GM18907 (cell line): ENCODE data around the gene LARGE1.
"Not testable (repeated sequence)": the region's sequence is repeated elsewhere in the genome, so short reads cannot be mapped to it uniquely, and the experiment has no call there.

Experiments used
- ATAC-seq: cut with Tn5 transposase; IDR thresholded peaks from one replicate; pipeline ENCODE4 v1.9.1; 2021; ENCODE audit warnings: mild to moderate bottlenecking, moderate library complexity; ENCODE audit not compliant: unreplicated experiment

Gene LARGE1

DNA sequence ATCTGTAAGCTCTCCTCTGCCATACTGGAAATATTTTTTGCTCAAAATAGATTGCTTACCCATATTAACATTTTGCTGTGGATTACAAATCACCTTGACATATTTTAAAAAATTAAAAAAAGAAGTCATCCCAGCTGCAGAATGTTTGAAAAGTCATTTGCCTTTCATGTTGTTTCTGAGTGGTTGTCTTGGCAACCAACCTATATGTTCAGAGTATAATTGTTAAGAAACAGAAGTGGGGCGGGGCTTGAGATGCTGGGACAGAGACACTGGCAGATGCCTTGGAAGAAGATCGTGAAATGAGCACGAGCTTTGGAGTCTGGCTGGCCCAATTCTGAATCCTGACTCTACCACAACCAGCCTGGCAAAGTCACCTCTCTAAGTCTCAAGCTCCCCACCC is 348.2 kb downstream of the LARGE1 start:
- no peak for ATAC-seq

DNA sequence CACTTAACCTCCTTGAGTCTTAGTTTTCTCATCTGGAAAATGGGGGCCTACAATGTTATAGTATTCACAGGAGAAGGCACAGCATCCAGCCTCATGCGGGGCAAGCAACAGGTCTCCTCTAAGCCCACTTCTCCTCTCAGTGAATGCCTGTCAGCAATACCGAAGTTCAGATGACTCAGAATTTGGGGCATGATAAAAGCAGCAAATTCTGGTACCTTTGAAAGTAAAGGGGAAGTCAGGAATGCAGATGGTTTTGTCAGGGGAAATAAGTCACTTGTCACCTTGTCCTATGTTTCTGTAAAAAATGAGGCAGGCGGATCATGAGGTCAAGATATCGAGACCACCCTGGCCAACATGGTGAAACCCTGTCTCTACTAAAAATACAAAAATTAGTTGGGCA is 350.2 kb downstream of the LARGE1 start:
- ATAC-seq = no peak

- no peak for ATAC-seq
Observed at GRCh38 chr22:33569559-33569958, 350.7 kb downstream of the LARGE1 start.

- ATAC-seq = no peak
Observed at GRCh38 chr22:33569018-33569417, 351.3 kb downstream of the LARGE1 start.

- ATAC-seq = not testable (repeated sequence)
Observed at GRCh38 chr22:33566495-33566894, 353.8 kb downstream of the LARGE1 start.

- ATAC-seq = peak; percentile 30
Observed at GRCh38 chr22:33565580-33565995, 354.7 kb downstream of the LARGE1 start.

- no peak for ATAC-seq
Observed at GRCh38 chr22:33564683-33565082, 355.6 kb downstream of the LARGE1 start.

- ATAC-seq = no peak
Observed at GRCh38 chr22:33563220-33563964, 356.9 kb downstream of the LARGE1 start.

- ATAC-seq = no peak
Observed at GRCh38 chr22:33562501-33562900, 357.8 kb downstream of the LARGE1 start.

- ATAC-seq = no peak
Observed at GRCh38 chr22:33561149-33561807, 359.0 kb downstream of the LARGE1 start.

DNA sequence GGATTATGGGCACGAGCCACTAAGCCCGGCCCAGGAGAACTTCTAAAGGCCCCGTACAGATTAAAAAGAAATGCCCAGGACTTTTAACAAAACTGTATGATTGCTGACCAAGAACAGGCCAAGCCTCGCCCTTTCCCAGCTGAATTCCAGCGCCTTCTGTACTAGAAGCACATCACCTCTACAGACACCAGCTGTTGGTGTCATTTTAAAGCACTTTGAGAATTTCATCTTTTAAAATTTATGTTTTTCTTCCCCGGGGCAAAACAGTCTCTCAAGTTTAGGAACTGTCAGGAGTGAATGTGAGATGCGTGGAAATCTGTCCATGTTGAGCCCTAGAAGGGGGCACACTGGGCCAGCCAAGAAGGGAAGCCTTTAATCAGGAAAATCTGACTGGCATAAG is 362.4 kb downstream of the LARGE1 start:
- no peak for ATAC-seq

DNA sequence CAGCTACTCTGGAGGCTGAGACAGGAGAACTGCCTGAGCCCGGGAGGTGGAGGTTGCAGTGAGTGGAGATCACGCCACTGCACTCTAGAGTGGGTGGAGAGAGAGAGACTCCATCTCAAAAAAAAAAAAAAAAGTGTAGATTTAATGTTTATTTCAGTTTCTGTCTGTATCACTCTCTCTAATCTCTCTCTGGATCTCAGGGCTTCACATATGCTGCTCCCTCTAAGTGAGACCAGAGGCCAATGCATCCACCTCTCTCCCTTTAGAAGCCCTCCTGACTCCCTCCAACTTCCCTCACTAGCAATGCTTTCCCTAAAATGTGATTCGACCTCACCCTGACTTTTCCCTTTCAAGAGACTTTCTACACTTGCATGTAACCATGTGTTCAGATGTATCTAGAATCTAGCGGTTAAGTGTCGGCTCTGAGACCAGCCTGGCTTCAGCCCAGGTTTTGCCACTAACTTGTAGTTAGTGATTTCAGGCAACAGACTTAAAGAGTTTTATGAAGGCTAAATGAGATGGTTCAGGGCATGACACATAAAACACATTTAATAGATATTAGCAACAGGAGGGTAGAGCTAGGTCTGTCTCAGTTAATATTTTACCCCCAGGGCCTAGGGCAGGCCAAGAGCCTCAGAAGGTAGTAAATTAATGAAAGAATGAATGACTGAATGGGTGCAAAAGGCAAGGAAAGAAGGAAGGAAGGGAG is 364.3 kb downstream of the LARGE1 start:
- no peak for ATAC-seq

DNA sequence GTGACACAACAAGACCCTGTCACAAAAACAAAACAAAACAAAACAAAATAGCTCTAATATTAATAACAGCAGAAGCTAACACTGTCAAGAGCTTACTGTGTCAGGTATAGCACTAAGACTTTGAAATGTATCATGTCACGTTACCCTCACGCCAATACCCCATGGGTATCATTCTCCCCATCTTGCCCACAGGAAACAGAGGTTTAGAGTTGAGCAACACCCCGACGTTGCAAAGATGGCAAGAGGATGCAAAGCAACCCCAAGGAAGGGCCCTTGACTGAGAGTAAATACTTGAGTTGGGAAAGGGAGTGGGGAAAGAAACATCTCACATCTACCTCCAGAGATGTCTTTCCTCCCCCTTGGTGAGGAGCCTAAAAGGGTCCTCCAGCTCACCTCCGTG is 366.8 kb downstream of the LARGE1 start:
- ATAC-seq = no peak

DNA sequence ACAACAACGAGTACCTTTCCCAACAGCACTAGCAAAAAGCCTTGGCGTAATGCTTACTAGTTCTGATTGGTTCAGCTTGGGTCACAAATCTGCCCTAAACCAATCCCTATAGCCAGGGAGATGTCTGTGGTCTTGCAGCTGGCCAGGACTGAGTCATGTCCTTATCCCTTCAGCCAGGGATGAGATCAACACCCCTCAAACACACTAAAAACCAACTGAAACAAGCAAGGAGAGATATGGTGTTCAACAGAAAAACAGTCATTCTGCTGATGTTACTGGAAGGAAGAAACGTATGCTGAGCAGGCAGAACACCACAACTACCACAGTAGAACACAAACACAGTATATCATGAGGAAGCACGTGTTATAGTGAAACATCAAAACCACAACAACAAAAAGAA is 375.6 kb downstream of the LARGE1 start:
- ATAC-seq = no peak

DNA sequence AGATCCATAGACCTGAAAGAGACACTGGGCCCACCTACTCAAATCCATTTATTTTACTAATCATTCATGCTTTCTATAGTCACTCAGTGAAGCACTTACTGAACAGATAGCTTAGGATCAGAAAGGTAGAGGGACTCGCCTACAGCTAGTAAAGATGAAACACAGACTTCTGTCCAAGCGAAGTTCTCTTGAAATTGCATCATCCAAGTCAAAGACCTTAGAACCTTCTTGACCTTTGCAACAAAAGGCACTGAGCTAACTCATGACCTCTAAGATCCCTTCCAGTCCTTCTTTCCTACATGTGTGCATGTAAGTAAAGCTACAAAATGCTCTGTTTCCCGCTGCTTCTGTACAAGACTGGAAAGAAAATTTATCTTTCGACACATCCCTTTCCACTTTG is 377.6 kb downstream of the LARGE1 start:
- ATAC-seq = no peak

GRCh38 chr22:33542153-33542552 is 378.1 kb downstream of the LARGE1 start:
- no peak for ATAC-seq

DNA sequence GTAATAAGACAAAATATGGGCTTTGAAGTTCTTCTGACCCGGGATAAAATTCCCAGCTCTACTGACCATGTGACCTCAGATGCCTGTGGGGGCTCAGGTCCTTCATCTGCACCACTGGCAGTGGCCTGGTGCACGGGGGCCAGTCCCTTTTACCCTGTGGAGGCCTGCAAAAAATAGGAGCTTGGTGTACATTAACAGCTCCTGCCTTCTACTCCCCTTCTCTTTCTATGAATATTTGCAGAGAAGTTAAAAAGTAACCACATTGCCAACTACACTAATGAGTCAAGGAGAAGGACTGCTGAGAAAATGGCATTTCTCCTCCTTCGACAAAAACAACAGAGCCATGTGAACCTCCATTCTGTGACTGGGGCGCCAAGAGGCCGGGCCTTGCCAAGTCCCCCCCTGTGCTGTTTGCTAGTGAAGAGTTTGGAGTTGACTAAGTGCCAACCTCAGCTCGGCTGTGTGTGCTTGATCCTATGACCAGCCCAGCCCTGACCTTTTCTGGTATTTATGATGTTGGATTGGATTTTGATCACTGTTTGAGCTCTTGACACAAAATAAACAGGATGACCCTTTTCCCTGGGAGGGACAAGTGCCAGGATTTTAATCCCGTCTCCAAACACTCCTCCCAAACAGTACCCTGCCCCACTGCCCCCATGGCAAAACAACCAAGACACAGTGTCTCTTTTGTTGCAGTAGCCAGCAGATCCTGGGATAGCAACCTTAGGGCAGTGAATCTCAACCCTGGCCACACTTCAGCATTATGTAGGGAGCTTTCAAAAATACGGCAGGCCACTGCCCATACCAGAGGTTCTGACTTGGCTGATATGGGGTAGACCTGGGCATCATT is 380.1 kb downstream of the LARGE1 start:
- ATAC-seq = no peak

DNA sequence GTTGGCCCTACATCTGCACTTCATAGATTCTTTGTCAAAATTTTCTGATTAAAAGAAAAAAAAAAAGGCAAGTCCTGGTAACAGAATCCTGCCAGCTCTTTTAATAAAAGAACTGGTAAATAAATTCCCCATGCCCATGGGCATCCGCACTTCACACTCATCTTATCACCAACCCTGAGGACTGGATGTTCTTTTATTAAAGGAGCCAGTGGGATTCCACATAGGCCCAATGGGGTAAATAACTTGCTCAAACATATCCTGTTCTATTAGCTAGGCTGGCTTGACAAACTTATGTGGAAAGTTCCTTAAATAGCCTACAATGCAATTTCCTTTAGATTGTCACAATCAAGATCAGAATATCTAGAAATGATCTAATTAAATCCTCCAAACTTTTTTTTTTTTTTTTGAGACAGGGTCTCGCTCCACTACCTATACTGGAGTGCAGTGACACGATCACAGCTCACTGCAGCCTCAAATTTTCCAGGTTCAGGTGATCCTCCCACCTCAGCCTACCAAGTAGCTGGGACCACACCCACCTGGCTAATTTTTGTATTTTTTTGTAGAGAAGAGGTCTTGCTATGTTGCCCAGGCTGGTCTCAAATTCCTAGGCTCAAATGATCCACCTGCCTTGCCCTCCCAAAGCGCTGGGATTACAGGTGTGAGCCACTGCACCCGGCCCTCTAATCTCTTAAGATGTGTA is 380.9 kb downstream of the LARGE1 start:
- no peak for ATAC-seq

GRCh38 chr22:33538277-33538885 is 381.9 kb downstream of the LARGE1 start:
- no peak for ATAC-seq

DNA sequence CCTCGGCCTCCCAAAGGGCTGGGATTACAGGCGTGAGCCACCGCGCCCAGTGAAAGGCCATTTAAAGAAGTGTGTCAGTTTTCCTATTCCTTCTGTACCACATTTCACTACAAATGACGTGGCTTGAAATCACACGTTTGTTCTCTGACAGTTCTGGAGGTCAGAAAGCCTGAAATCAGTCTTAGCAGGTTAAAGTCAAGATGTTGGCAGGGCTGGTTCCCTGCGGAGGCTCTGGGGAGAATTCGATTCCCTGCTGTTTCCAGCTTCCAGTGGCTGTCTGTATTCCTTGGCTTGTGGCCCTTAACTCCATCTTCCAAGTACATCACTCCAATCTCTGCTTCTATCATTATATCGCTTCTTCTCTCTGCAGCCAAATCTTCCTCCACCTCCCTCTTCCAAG is 383.2 kb downstream of the LARGE1 start:
- ATAC-seq = no peak
